Putamen (tissue), 1 donor: ENCODE results near the gene VAV2.

Experiments
- DNase-seq: peaks from one replicate; pipeline ENCODE4 v3.0.0-alpha.2; 2016; ENCODE audit warnings: low spot score

Gene VAV2

GRCh38 chr9:133889584-133890301 lies 102.4 kb downstream of the VAV2 start:
- DNase-seq = peak; percentile 25

GRCh38 chr9:133888809-133889491 lies 103.2 kb downstream of the VAV2 start:
- peak; percentile 40 for DNase-seq

GRCh38 chr9:133888048-133888808 lies 103.9 kb downstream of the VAV2 start:
- no peak for DNase-seq

- DNase-seq = no peak
These were observed 104.5 kb downstream of the VAV2 start for GRCh38 chr9:133887540-133888047.

GRCh38 chr9:133886563-133887501 lies 105.3 kb downstream of the VAV2 start:
- no peak for DNase-seq

- DNase-seq = no peak
These were observed 107.0 kb downstream of the VAV2 start for GRCh38 chr9:133884907-133885744.

GRCh38 chr9:133882849-133883755 lies 109.0 kb downstream of the VAV2 start:
- DNase-seq = no peak

GRCh38 chr9:133881671-133882381 lies 110.3 kb downstream of the VAV2 start:
- DNase-seq = no peak

- DNase-seq = no peak
These were observed 111.1 kb downstream of the VAV2 start for GRCh38 chr9:133880851-133881661.

GRCh38 chr9:133880136-133880535 lies 112.0 kb downstream of the VAV2 start:
- DNase-seq = no peak

- DNase-seq = no peak
These were observed 112.5 kb downstream of the VAV2 start for GRCh38 chr9:133879615-133880014.

- no peak for DNase-seq
These were observed 113.7 kb downstream of the VAV2 start for GRCh38 chr9:133878402-133878801.

- DNase-seq = no peak
These were observed 114.2 kb downstream of the VAV2 start for GRCh38 chr9:133877967-133878366.

GRCh38 chr9:133877327-133877726 lies 114.8 kb downstream of the VAV2 start:
- no peak for DNase-seq

GRCh38 chr9:133876836-133877235 lies 115.3 kb downstream of the VAV2 start:
- DNase-seq = no peak

GRCh38 chr9:133876144-133876543 lies 116.0 kb downstream of the VAV2 start:
- no peak for DNase-seq

GRCh38 chr9:133875131-133875530 lies 117.0 kb downstream of the VAV2 start:
- DNase-seq = no peak

- no peak for DNase-seq
These were observed 117.5 kb downstream of the VAV2 start for GRCh38 chr9:133874659-133875058.
